Peyer's patch (tissue), 4 donors: ENCODE data around the gene ADAM17.

Experiments used
- CTCF ChIP-seq, 6 experiments: fragments of 450-650 bp in 4 of 6; fragments of 200-600 bp in 2 of 6; sonication (generic) in 1 of 6; IDR thresholded peaks; one replicate each; pipeline ENCODE4 v1.5.1; 2017 to 2019; ENCODE audit warnings: antibody characterized with exemption in 6 of 6, mild to moderate bottlenecking in 3 of 6, moderate library complexity in 1 of 6
- POLR2A ChIP-seq, 2 donors: fragments of 450-650 bp; IDR thresholded peaks; one replicate each; pipeline ENCODE4 v1.5.1; 2017; ENCODE audit warnings: antibody characterized with exemption in 2 of 2, mild to moderate bottlenecking in 2 of 2, moderate library complexity in 2 of 2

DNA sequence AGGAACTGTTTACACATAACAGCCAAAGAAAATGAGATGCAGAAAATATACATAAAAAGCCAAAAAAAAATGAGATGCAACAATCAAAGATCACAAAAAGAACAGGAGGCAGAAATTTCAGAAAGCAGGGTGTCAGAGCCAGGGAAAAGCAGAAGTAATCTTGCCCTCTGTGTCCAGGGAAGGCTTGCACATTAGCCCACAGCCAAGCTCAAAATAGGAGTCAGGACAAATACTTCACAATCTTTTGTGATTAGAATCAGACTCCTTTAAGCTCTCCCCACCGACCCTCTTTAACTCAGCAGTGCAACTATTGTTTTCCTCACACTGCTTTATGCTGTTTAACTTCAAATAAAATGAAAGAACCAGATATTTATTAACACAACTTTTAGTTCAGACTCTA lies 46.7 kb downstream of the ADAM17 start:
- TF ChIP-seq CTCF (IDR thresholded peaks at IDR 0.05) (no peak), POLR2A (IDR thresholded peaks at IDR 0.05) (no peak)
